BJ (cell line): ENCODE results near the gene UBE2D1. TPM values are rescaled to one million over a fixed set of nuclear protein-coding genes. Genes with fewer than 3 reads are reported as not detected.

Experiments used
- CTCF ChIA-PET: fragments of 350-600 bp; formaldehyde crosslinking; extraction: SDS; loops from one replicate; lab custom pipeline; 2021; ENCODE audit warnings: antibody characterized with exemption, inconsistent platforms; lab: Yijun Ruan, JAX
- POLR2A ChIA-PET: fragments of 300-600 bp; sonication (Branson Sonifier 250); formaldehyde crosslinking; extraction: SDS; loops from one replicate; lab custom pipeline; 2021; ENCODE audit warnings: antibody characterized with exemption; lab: Charles Lee
- DNase-seq: peaks from one replicate; pipeline ENCODE4 v3.0.0-alpha.2; 2011; ENCODE audit warnings: low read depth
- H3K27me3 ChIP-seq: 2 replicates; pipeline ENCODE4 v1.6.0; 2011; ENCODE audit warnings: low read length; ENCODE audit not compliant: control insufficient read depth, insufficient read depth
- H3K36me3 ChIP-seq: 2 replicates; pipeline ENCODE4 v1.5.1; 2011; ENCODE audit warnings: low read length; ENCODE audit not compliant: control insufficient read depth, insufficient read depth
- H3K4me3 ChIP-seq: 2 replicates; pipeline ENCODE4 v1.5.1; 2011; ENCODE audit warnings: low read depth, mild to moderate bottlenecking, control low read depth, low read length
- polyA plus RNA-seq: library from polyadenylated mRNA; depleted of rRNA; stranded (reverse); fragments of >200 nt; gene quantifications from 2 replicates; pipeline ENCODE4 v1.2.3, GENCODE V29; 2011
- TF ChIP-seq, protein P1 (sequence below): IDR thresholded peaks from 2 replicates; pipeline ENCODE4 v1.5.1; 2011; ENCODE audit warnings: low read depth, mild to moderate bottlenecking, control low read depth, inconsistent platforms, low read length, moderate library complexity; ENCODE audit not compliant: insufficient read depth

Gene UBE2D1
- polyA plus RNA-seq, 1 experiment, result 7.7 TPM

DNA sequence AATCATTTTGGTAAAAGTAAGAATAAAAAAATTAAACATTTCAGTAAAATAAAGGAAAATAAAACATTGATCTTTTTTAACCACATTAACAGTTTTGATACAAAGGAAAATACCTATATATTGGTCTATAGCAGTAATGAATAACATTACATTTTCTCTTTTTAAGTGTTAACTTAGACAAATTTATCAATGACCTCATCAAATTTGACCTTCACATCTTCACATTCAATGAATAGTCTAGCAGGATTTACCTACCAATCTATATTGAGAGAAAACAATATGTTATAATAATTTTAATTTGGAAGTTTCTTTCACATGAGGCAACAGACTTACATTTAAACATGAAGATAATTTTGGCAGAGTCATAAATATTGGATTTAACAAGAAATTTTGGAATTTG is 17.9 kb upstream of the UBE2D1 start:
- ChIA-PET CTCF (no interaction called here), POLR2A (no interaction called here)
- TF ChIP-seq, protein P1, sequence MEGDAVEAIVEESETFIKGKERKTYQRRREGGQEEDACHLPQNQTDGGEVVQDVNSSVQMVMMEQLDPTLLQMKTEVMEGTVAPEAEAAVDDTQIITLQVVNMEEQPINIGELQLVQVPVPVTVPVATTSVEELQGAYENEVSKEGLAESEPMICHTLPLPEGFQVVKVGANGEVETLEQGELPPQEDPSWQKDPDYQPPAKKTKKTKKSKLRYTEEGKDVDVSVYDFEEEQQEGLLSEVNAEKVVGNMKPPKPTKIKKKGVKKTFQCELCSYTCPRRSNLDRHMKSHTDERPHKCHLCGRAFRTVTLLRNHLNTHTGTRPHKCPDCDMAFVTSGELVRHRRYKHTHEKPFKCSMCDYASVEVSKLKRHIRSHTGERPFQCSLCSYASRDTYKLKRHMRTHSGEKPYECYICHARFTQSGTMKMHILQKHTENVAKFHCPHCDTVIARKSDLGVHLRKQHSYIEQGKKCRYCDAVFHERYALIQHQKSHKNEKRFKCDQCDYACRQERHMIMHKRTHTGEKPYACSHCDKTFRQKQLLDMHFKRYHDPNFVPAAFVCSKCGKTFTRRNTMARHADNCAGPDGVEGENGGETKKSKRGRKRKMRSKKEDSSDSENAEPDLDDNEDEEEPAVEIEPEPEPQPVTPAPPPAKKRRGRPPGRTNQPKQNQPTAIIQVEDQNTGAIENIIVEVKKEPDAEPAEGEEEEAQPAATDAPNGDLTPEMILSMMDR, result no peak

DNA sequence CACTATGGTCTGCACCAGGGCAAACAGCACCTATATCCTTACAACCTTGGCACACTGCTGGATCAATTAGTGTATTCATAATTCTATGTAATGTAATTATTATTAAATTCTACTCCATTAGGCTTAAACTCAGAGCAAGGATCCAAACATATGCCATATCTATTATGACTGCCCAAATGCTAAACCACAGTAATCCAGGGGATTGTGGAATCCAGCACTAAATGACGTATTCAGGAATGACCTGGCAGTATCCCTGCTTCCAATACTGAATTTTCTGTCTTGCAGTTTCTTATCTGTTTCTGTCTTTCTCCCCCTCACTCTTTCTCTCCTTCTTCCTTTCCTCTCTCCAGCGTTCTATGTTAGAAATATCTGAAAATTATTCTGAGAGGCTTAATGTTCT is 16.5 kb upstream of the UBE2D1 start:
- no peak overlapping the region for H3K4me3 ChIP-seq
- H3K27me3 ChIP-seq, result no peaks in the 10 kb centered on the region
- ChIA-PET CTCF (no interaction called here), POLR2A (no interaction called here)
- H3K36me3 ChIP-seq, result no peaks in the 10 kb centered on the region
- no peak for DNase-seq
- TF ChIP-seq, protein P1, result no peak

More for the DNA sequence above, 17.9 kb upstream of the UBE2D1 start:
- peaks cover 2% of the 10 kb centered on the region; the same call in 1 of the 2 replicates for H3K27me3 ChIP-seq
- no peaks in the 10 kb centered on the region for H3K36me3 ChIP-seq
- H3K4me3 ChIP-seq, result no peak overlapping the region
- no peak for DNase-seq

DNA sequence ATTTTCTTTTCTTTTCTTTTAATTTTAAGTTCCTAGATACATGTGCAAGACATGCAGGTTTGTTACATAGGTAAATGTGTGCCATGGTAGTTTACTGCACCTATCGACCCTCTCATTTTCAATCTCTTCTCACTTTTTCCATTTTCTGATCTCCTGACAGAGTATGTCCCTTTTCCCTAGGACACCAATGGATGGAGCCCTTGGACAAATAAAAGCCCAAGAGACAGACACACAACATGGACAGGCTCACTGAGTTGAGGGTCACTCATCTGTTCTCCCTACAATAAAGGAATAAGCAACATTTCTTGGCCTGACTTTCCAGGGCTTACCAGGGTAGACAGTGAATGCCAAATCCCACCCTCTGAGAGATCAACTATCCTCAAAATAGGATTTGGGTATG is 15.2 kb upstream of the UBE2D1 start:
- no peaks in the 10 kb centered on the region for H3K27me3 ChIP-seq
- ChIA-PET POLR2A (no interaction called here), CTCF (no interaction called here)
- TF ChIP-seq, protein P1, result no peak
- H3K4me3 ChIP-seq, result no peak overlapping the region
- no peak for DNase-seq
- H3K36me3 ChIP-seq, result no peaks in the 10 kb centered on the region

DNA sequence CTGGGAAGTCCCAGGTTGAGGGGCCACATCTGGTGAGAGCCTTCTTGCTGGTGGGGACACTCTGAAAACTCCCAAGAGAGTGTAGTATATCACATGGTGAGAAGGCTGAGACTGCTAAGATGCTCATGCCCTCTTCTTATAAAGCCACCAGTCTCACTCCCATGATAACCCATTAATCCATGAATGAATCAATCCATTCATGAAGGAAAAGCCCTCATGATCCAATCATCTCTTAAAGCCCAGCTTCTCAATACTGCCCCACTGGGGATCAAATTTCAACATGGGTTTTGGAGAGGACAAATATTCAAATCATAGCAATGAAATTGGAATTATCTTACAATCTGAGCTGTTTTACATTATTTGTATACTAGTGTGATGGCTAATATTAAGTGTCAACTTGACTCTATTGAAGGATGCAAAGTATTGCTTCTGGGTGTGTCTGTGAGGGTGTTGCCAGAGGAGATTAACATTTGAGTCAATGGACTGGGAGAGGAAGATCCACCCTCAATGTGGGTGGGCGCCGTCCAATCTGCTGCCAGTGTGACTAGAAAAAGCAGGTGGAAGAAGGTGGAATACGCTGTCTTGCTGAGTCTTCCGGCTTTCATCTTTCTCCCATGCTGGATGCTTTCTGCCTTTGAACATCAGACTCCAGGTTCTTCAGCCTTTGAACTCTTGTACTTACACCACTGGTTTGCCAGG is 14.3 kb upstream of the UBE2D1 start:
- POLR2A ChIA-PET, result no interaction called here
- Histone ChIP-seq H3K27me3 (no peaks in the 10 kb centered on the region), H3K4me3 (no peak overlapping the region), H3K36me3 (no peaks in the 10 kb centered on the region)
- TF ChIP-seq, protein P1, result no peak
- DNase-seq, result no peak
- CTCF ChIA-PET, result no interaction called here

DNA sequence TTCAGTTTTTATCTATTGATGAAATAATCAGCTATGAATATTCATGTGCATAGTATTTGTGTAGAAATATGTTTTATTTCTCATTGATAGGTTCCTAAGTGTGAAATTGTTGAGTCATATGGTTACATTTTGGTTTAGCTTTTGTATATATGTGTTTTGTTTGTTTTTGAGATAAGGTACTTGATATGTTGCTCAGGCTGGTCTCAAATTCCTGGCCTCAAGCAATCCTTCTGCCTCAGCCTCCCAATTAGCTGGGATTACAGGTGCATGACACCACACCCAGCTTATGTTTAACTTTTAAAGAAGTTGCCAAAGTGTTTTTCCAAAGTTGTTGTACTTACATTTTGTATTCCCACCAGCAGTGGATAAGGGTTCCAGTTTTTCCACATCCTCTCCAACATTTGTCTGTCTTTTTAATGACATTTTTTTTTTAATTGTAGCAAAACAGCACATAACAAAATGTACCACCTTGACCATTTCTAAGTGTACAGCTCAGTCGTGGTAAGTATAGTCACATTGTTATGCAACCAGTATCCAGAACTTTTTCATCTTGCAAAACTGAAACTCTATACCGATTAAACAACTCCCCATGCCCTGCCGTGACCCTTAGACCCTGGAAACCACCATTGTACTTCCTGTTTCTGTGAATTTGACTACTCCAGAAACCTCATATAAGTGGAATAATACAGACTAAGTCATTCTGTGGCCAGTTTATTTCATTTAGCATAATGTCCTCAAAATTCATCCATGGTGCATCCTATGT is 12.6 kb upstream of the UBE2D1 start:
- CTCF ChIA-PET, result interaction anchor here (1.0 kb wide), 1 partner anchor 9 kb away, joined by 3 read pairs; no protein-coding TSS in a partner anchor
- DNase-seq, result no peak
- Histone ChIP-seq H3K4me3 (no peak overlapping the region), H3K27me3 (no peaks in the 10 kb centered on the region), H3K36me3 (no peaks in the 10 kb centered on the region)
- TF ChIP-seq, protein P1, result no peak
- POLR2A ChIA-PET, result no interaction called here
